OCI-LY7 (cell line): ENCODE measurements around the gene DTNB. TPM values are rescaled to one million over a fixed set of nuclear protein-coding genes. Genes with fewer than 3 reads are reported as not detected.

Source experiments
- BruUV-seq: library from RNA; stranded (reverse); fragments of 400-500 nt; replicated peaks from 2 replicates; lab custom pipeline; 2021; lab: Mats Ljungman, UMichigan
- CTCF ChIA-PET: fragments of 300-600 bp; sonication (Branson Sonifier 250); formaldehyde crosslinking; loops from one replicate; lab custom pipeline; 2022; ENCODE audit warnings: antibody characterized with exemption; ENCODE audit not compliant: unreplicated experiment; lab: Charles Lee
- POLR2A ChIA-PET: fragments of 300-600 bp; sonication (Branson Sonifier 250); formaldehyde crosslinking; loops from one replicate; lab custom pipeline; 2022; ENCODE audit warnings: antibody characterized with exemption; lab: Charles Lee
- DNase-seq: peaks from one replicate; pipeline ENCODE4 v3.0.0-alpha.2; 2015; ENCODE audit warnings: low spot score
- H2AFZ ChIP-seq: fragments of 200-600 bp; sonication (generic), shearing (Covaris generic); 2 replicates; pipeline ENCODE4 v1.6.1; 2014; ENCODE audit warnings: mild to moderate bottlenecking, antibody characterized with exemption, low read length, moderate library complexity
- H3K27ac ChIP-seq: fragments of 200-600 bp; sonication (generic); 2 replicates; pipeline ENCODE4 v1.5.1; 2014; ENCODE audit warnings: mixed run types, low read depth, mild to moderate bottlenecking, moderate library complexity, low read length, inconsistent platforms; ENCODE audit not compliant: poor library complexity, severe bottlenecking
- H3K36me3 ChIP-seq: fragments of 200-600 bp; sonication (generic); 2 replicates; pipeline ENCODE4 v1.6.1; 2014; ENCODE audit warnings: mild to moderate bottlenecking, antibody characterized with exemption, low read length, moderate library complexity, mixed read lengths; ENCODE audit not compliant: insufficient read depth
- H3K4me1 ChIP-seq: fragments of 200-600 bp; sonication (generic); 2 replicates; pipeline ENCODE4 v1.5.1; 2014; ENCODE audit warnings: mild to moderate bottlenecking, low read length; ENCODE audit not compliant: insufficient read depth, poor library complexity, severe bottlenecking
- H3K4me2 ChIP-seq: fragments of 200-600 bp; sonication (generic); 2 replicates; pipeline ENCODE4 v1.6.1; 2014; ENCODE audit warnings: mild to moderate bottlenecking, low read length
- H3K4me3 ChIP-seq: fragments of 200-600 bp; sonication (generic); 2 replicates; pipeline ENCODE4 v1.5.1; 2014; ENCODE audit warnings: mild to moderate bottlenecking, low read depth, low read length; ENCODE audit not compliant: poor library complexity, severe bottlenecking
- H3K79me2 ChIP-seq: fragments of 200-600 bp; sonication (generic); 2 replicates; pipeline ENCODE4 v1.6.1; 2016; ENCODE audit warnings: low read depth, mild to moderate bottlenecking, low read length, moderate library complexity, mixed read lengths; ENCODE audit not compliant: insufficient read depth
- H3K9me2 ChIP-seq: fragments of 200-600 bp; sonication (generic); 2 replicates; pipeline ENCODE4 v1.6.1; 2016; ENCODE audit warnings: mild to moderate bottlenecking, low read length, mixed read lengths; ENCODE audit not compliant: insufficient read depth
- H3K9me3 ChIP-seq: fragments of 200-600 bp; sonication (generic); 2 replicates; pipeline ENCODE4 v1.6.1; 2014; ENCODE audit warnings: mild to moderate bottlenecking, mixed run types, low read length, mixed read lengths
- H4K20me1 ChIP-seq: fragments of 200-600 bp; sonication (generic); 2 replicates; pipeline ENCODE4 v1.6.1; 2014; ENCODE audit warnings: mild to moderate bottlenecking, antibody characterized with exemption, low read length, moderate library complexity, mixed read lengths; ENCODE audit not compliant: insufficient read depth
- CTCF ChIP-seq: fragments of 200-600 bp; sonication (generic); conservative IDR thresholded peaks from 2 replicates; pipeline ENCODE4 v1.5.1; 2014; ENCODE audit warnings: mild to moderate bottlenecking, antibody characterized with exemption, low read length, moderate library complexity, mixed read lengths
- EZH2phosphoT487 ChIP-seq: fragments of 200-600 bp; sonication (generic); IDR thresholded peaks from 2 replicates; pipeline ENCODE4 v1.6.1; 2018; ENCODE audit warnings: low read depth, borderline replicate concordance, mild to moderate bottlenecking, mixed run types, antibody characterized with exemption, low read length, moderate library complexity, mixed read lengths
- intact Hi-C: fragments of 100-400 bp; cut with micrococcal nuclease; formaldehyde crosslinking; loops from one replicate; pipeline ENCODE4 v1.10.0; 2022; ENCODE audit not compliant: unreplicated experiment
- total RNA-seq, 2 experiments: library from RNA; depleted of rRNA in 1 of 2; stranded (reverse); fragments of >200 nt in 1 of 2; shearing (Covaris generic) in 1 of 2; gene quantifications; 2 replicates each; pipeline ENCODE4 v1.2.3, GENCODE V29; 2014 to 2022

DTNB gene
- total RNA-seq, 2 experiments from 2014 or later, result 16.1 to 28.3 TPM

GRCh38 chr2:25544445-25544844 is 128.9 kb downstream of the DTNB start:
- ChIA-PET CTCF (interaction anchor here (1.4 kb wide), 1 partner anchor 22 kb away, joined by 4 read pairs; no protein-coding TSS in a partner anchor), POLR2A (interaction anchor here (0.5 to 1.6 kb wide), 3 partner anchors 9 to 196 kb away, joined by 3 to 4 read pairs (median 4); no protein-coding TSS in a partner anchor)
- H3K4me1 ChIP-seq, result no peaks in the 10 kb centered on the region
- BruUV-seq, result no TSS peak
- H3K4me3 ChIP-seq, result no peak overlapping the region
- intact Hi-C loops, result no loop called here
- no peak overlapping the region for H3K27ac ChIP-seq
- no peaks in the 10 kb centered on the region for H3K36me3 ChIP-seq
- no peak for DNase-seq
- no peaks in the 10 kb centered on the region for H3K79me2 ChIP-seq
- H4K20me1 ChIP-seq, result no peaks in the 10 kb centered on the region
- H3K9me3 ChIP-seq, result no peaks in the 10 kb centered on the region
- no peaks in the 10 kb centered on the region for H3K9me2 ChIP-seq
- H3K4me2 ChIP-seq, result no peak overlapping the region
- TF ChIP-seq CTCF (no peak), EZH2phosphoT487 (no peak)
- H2AFZ ChIP-seq, result no peak overlapping the region

DNA sequence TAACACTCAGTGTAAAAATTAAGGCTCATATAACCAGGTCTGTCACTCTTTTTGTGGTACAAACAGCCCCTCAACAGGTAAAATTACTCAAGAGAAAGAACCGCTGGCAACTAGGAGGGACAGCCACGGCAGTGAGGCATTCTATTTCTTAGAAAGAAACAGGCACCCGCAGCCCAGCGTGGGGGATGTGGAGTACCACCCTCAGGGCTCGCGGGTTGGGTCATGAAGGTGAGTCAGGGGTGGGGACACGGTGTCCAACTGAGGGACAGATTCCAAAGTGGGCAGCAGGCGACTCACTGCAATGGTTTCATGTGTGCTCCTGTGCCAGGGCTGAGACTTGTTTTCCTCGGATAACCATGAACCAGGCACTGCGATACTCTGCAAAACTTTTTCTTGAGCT is 129.4 kb downstream of the DTNB start:
- CTCF ChIA-PET, result interaction anchor here (1.4 kb wide), 1 partner anchor 22 kb away, joined by 4 read pairs; no protein-coding TSS in a partner anchor
- BruUV-seq, result no TSS peak
- Histone ChIP-seq H3K4me3 (no peak overlapping the region), H3K4me1 (no peaks in the 10 kb centered on the region), H3K4me2 (no peak overlapping the region), H3K27ac (no peak overlapping the region), H3K79me2 (no peaks in the 10 kb centered on the region), H2AFZ (no peak overlapping the region), H3K9me2 (no peaks in the 10 kb centered on the region), H3K9me3 (no peaks in the 10 kb centered on the region), H4K20me1 (no peaks in the 10 kb centered on the region), H3K36me3 (no peaks in the 10 kb centered on the region)
- TF ChIP-seq CTCF, result no peak
- TF ChIP-seq EZH2phosphoT487, result no peak
- POLR2A ChIA-PET, result interaction anchor here (0.5 to 1.6 kb wide), 3 partner anchors 10 to 197 kb away, joined by 3 to 4 read pairs (median 4); no protein-coding TSS in a partner anchor
- no peak for DNase-seq
- intact Hi-C loops, result no loop called here

DNA sequence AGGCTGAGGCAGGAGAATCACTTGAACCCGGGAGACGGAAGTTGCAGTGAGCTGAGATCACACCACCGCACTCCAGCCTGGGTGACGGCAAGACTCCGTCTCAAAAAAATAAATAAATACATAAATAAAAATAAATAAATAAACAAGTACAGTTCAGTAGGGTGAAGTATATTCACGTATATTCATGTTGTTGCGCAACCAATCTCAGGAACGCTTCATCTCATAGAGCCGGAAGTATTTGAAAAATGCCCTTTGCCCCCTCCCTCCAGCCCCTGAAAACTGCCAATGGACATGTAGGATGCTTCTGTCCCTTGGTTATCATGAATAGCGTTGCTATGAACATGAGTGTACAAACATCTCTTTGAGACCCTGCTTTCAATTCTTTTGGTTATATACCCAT is 132.0 kb downstream of the DTNB start:
- BruUV-seq, result no TSS peak
- no peaks in the 10 kb centered on the region for H3K9me2 ChIP-seq
- H3K4me1 ChIP-seq, result no peaks in the 10 kb centered on the region
- TF ChIP-seq EZH2phosphoT487, result no peak
- TF ChIP-seq CTCF, result no peak
- no peaks in the 10 kb centered on the region for H4K20me1 ChIP-seq
- H3K4me3 ChIP-seq, result no peak overlapping the region
- no peak overlapping the region for H2AFZ ChIP-seq
- H3K36me3 ChIP-seq, result no peaks in the 10 kb centered on the region
- ChIA-PET POLR2A (interaction anchor here (1.1 kb wide), 1 partner anchor 10 kb away, joined by 3 read pairs; no protein-coding TSS in a partner anchor), CTCF (no interaction called here)
- no peak overlapping the region for H3K4me2 ChIP-seq
- intact Hi-C loops, result no loop called here
- no peak overlapping the region for H3K27ac ChIP-seq
- no peak for DNase-seq
- 0 out of 2 replicates have a peak, but pooled peaks cover 5% of the 10 kb centered on the region for H3K9me3 ChIP-seq
- H3K79me2 ChIP-seq, result no peaks in the 10 kb centered on the region
